CD4-positive, alpha-beta memory T cell (primary cell): ENCODE results near the gene SLC39A11. TPM values are rescaled to one million over a fixed set of nuclear protein-coding genes. Genes with fewer than 3 reads are reported as not detected.
A peak's percentile ranks its signal among the peaks of the same experiment; 100 is the strongest.

Experiments used
- CTCF ChIA-PET: fragments of 350-600 bp; sonication (Branson Sonifier 250); formaldehyde crosslinking; loops from one replicate; lab custom pipeline; 2021; ENCODE audit warnings: inconsistent platforms; ENCODE audit not compliant: partially characterized antibody; lab: Charles Lee
- POLR2A ChIA-PET: fragments of 350-600 bp; sonication (Branson Sonifier 250); formaldehyde crosslinking; loops from one replicate; lab custom pipeline; 2021; ENCODE audit not compliant: partially characterized antibody; lab: Charles Lee
- DNase-seq, 5 donors: peaks; one replicate each; pipeline versions ENCODE4 v3.0.0 to v3.0.0-alpha.2; 2020 to 2022; ENCODE audit warnings: mixed read lengths in 1 of 5
- H3K27ac ChIP-seq: one replicate; pipeline ENCODE4 v1.7.0; 2013; ENCODE audit warnings: low read depth, low read length
- H3K27me3 ChIP-seq: 2 replicates; pipeline ENCODE4 v1.7.0; 2013; ENCODE audit warnings: mild to moderate bottlenecking, low read length, moderate library complexity; ENCODE audit not compliant: insufficient read depth
- H3K36me3 ChIP-seq: 2 replicates; pipeline ENCODE4 v1.7.0; 2013; ENCODE audit warnings: mild to moderate bottlenecking, low read length, moderate library complexity; ENCODE audit not compliant: insufficient read depth
- H3K4me1 ChIP-seq: 2 replicates; pipeline ENCODE4 v1.7.0; 2013; ENCODE audit warnings: mild to moderate bottlenecking, low read length, moderate library complexity; ENCODE audit not compliant: insufficient read depth
- H3K4me3 ChIP-seq, 2 donors: one replicate each; pipeline ENCODE4 v1.7.0; 2013; ENCODE audit warnings: low read length in 2 of 2, mild to moderate bottlenecking in 1 of 2
- H3K9me3 ChIP-seq, 2 donors: one replicate each; pipeline ENCODE4 v1.7.0; 2013; ENCODE audit warnings: low read length in 2 of 2, control low read depth in 1 of 2; ENCODE audit not compliant: control insufficient read depth in 1 of 2
- H3K27ac Mint-ChIP-seq, 7 donors: one replicate each; pipeline ENCODE4 v1.8.0; 2020 to 2021; ENCODE audit warnings: mixed read lengths in 7 of 7, mild to moderate bottlenecking in 6 of 7, inconsistent platforms in 3 of 7, moderate library complexity in 3 of 7
- H3K27me3 Mint-ChIP-seq, 2 donors: one replicate each; pipeline ENCODE4 v1.8.0; 2020 to 2021; ENCODE audit warnings: mixed read lengths in 2 of 2
- H3K36me3 Mint-ChIP-seq, 2 donors: one replicate each; pipeline ENCODE4 v1.8.0; 2020 to 2021; ENCODE audit warnings: mixed read lengths in 2 of 2, inconsistent platforms in 1 of 2, mild to moderate bottlenecking in 1 of 2
- H3K4me1 Mint-ChIP-seq, 4 donors: one replicate each; pipeline ENCODE4 v1.8.0; 2020 to 2021; ENCODE audit warnings: mixed read lengths in 4 of 4, mild to moderate bottlenecking in 1 of 4
- H3K4me3 Mint-ChIP-seq, 8 donors: one replicate each; pipeline ENCODE4 v1.8.0; 2020 to 2021; ENCODE audit warnings: mixed read lengths in 8 of 8, mild to moderate bottlenecking in 7 of 8, moderate library complexity in 6 of 8, inconsistent platforms in 3 of 8
- H3K9me3 Mint-ChIP-seq, 8 donors: one replicate each; pipeline ENCODE4 v1.8.0; 2020 to 2021; ENCODE audit warnings: mixed read lengths in 8 of 8, mild to moderate bottlenecking in 5 of 8, inconsistent platforms in 3 of 8, moderate library complexity in 1 of 8
- intact Hi-C: fragments of 100-400 bp; cut with micrococcal nuclease; formaldehyde crosslinking; loops from one replicate; pipeline ENCODE4 v1.15.1; 2023
- polyA plus RNA-seq, 2 donors: library from polyadenylated mRNA; unstranded; fragments of 300-500 nt; fragmentation: Illumina TruSeq; gene quantifications; one replicate each; pipeline ENCODE4 v1.2.3, GENCODE V29; 2021
- total RNA-seq, 2 experiments: library from RNA; stranded (reverse); gene quantifications; one replicate each; pipeline ENCODE4 v1.2.3, GENCODE V29; 2021

Gene SLC39A11
- total and polyA plus RNA-seq, 4 experiments from 2014 or later = 15.9 to 23.7 (median 20.4) TPM

- Mint-ChIP-seq H3K27ac (no peak overlapping the region), H3K9me3 (peaks cover 0 to 2% (median 0%) of the 10 kb centered on the region in 8 donors), H3K36me3 (no peaks in the 10 kb centered on the region), H3K27me3 (peaks cover 0 to 4% of the 10 kb centered on the region in 2 donors), H3K4me1 (no peaks in the 10 kb centered on the region), H3K4me3 (no peak overlapping the region)
- ChIA-PET CTCF (no interaction called here), POLR2A (no interaction called here)
- no peaks in the 10 kb centered on the region for H3K4me1 ChIP-seq
- H3K9me3 ChIP-seq = no peaks in the 10 kb centered on the region
- no peak for DNase-seq
- no peak overlapping the region for H3K4me3 ChIP-seq
- intact Hi-C loops = no loop called here
- H3K27me3 ChIP-seq = no peaks in the 10 kb centered on the region
- no peaks in the 10 kb centered on the region for H3K36me3 ChIP-seq
- no peak overlapping the region for H3K27ac ChIP-seq
These were observed 18.9 kb upstream of the SLC39A11 start for GRCh38 chr17:73111386-73111785.

DNA sequence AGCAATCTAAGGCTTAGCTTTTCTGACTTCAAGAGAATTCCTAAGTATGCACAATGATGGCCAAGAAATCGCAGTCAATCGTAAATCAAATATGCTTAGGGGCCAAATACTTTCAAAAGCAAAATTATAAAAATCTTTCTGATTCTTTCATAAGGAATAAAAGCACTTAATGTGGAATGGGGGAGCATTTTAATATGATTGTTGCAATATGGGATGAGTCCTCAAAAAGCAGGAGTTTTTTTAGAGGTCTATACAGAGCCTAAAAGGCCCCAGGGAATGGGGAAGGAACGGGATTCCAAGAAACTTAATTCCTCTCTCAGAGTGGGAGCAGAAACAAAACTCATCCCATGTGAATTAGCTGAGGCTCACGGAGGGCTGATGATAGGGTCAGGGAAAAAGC is 14.7 kb upstream of the SLC39A11 start:
- Mint-ChIP-seq H3K27ac (no peak overlapping the region), H3K27me3 (peaks cover 0 to 5% of the 10 kb centered on the region in 2 donors), H3K4me3 (no peak overlapping the region), H3K36me3 (no peaks in the 10 kb centered on the region), H3K9me3 (peaks cover 0 to 2% (median 0%) of the 10 kb centered on the region in 8 donors), H3K4me1 (no peaks in the 10 kb centered on the region)
- intact Hi-C loops = no loop called here
- Histone ChIP-seq H3K4me3 (no peak overlapping the region), H3K36me3 (no peaks in the 10 kb centered on the region), H3K4me1 (no peaks in the 10 kb centered on the region), H3K9me3 (no peaks in the 10 kb centered on the region), H3K27ac (no peak overlapping the region), H3K27me3 (no peaks in the 10 kb centered on the region)
- ChIA-PET CTCF (no interaction called here), POLR2A (no interaction called here)
- DNase-seq = no peak

GRCh38 chr17:73105431-73105830 is 12.9 kb upstream of the SLC39A11 start:
- H3K9me3 Mint-ChIP-seq = peaks cover 0 to 2% (median 0%) of the 10 kb centered on the region in 8 donors
- no peaks in the 10 kb centered on the region for H3K36me3 Mint-ChIP-seq
- Histone ChIP-seq H3K4me1 (no peaks in the 10 kb centered on the region), H3K9me3 (no peaks in the 10 kb centered on the region), H3K27ac (no peak overlapping the region), H3K36me3 (no peaks in the 10 kb centered on the region), H3K27me3 (no peaks in the 10 kb centered on the region), H3K4me3 (no peak overlapping the region)
- peaks cover 0 to 8% of the 10 kb centered on the region in 2 donors for H3K27me3 Mint-ChIP-seq
- no peak for DNase-seq
- H3K27ac Mint-ChIP-seq = no peak overlapping the region
- no peak overlapping the region for H3K4me3 Mint-ChIP-seq
- CTCF ChIA-PET = interaction anchor here (0.8 kb wide), 1 partner anchor 265 kb away, joined by 3 read pairs; no protein-coding TSS in a partner anchor
- POLR2A ChIA-PET = no interaction called here
- intact Hi-C loops = no loop called here
- H3K4me1 Mint-ChIP-seq = no peaks in the 10 kb centered on the region

GRCh38 chr17:73104450-73104849 is 12.0 kb upstream of the SLC39A11 start:
- Histone ChIP-seq H3K4me1 (no peaks in the 10 kb centered on the region), H3K4me3 (no peak overlapping the region), H3K27ac (no peak overlapping the region), H3K36me3 (no peaks in the 10 kb centered on the region), H3K27me3 (no peaks in the 10 kb centered on the region), H3K9me3 (no peaks in the 10 kb centered on the region)
- Mint-ChIP-seq H3K4me1 (no peaks in the 10 kb centered on the region), H3K27ac (no peak overlapping the region), H3K27me3 (peaks cover 0 to 12% of the 10 kb centered on the region in 2 donors), H3K4me3 (no peak overlapping the region), H3K36me3 (no peaks in the 10 kb centered on the region), H3K9me3 (peaks cover 0 to 2% (median 0%) of the 10 kb centered on the region in 8 donors)
- DNase-seq = no peak
- ChIA-PET CTCF (no interaction called here), POLR2A (no interaction called here)
- intact Hi-C loops = no loop called here

DNA sequence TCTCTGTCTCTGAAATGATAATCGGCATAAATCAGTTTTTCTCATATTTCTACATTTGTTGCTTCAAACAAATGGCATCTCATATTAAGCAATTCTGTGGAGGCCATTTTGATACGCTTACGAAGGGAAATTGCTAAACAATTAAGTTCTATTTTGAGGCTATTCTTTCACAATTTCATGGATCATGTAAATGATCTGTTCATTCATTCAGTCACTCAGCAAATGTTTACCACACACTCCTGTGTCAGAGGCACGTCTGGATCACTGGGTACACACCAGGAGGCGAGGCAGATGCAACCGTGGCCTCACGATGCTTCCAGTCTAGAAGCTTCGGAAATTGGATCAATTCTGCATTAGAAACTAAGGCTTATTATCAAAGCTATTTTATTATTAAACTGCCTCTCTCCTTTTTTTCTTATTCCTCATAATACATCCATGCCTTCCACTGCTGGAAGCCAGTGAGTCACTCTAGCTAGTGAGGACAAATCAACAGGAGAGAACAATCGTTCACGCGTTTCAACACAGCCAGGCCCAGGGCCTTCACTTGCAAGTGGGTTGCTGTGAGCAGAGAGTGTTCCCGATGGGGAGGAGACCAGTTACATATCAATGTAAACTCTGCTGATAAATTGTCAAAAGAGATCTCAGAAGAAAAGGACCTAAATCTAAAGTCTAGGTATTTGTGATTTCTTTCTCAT is 11.3 kb upstream of the SLC39A11 start:
- Mint-ChIP-seq H3K4me1 (no peaks in the 10 kb centered on the region), H3K9me3 (peaks cover 0 to 2% (median 0%) of the 10 kb centered on the region in 8 donors), H3K36me3 (no peaks in the 10 kb centered on the region), H3K27me3 (peaks cover 4 to 12% of the 10 kb centered on the region in 2 donors), H3K27ac (no peak overlapping the region), H3K4me3 (no peak overlapping the region)
- H3K4me1 ChIP-seq = no peaks in the 10 kb centered on the region
- H3K36me3 ChIP-seq = no peaks in the 10 kb centered on the region
- DNase-seq = no peak
- H3K27me3 ChIP-seq = no peaks in the 10 kb centered on the region
- intact Hi-C loops = no loop called here
- H3K27ac ChIP-seq = no peak overlapping the region
- ChIA-PET POLR2A (no interaction called here), CTCF (no interaction called here)
- H3K9me3 ChIP-seq = no peaks in the 10 kb centered on the region
- H3K4me3 ChIP-seq = no peak overlapping the region

DNA sequence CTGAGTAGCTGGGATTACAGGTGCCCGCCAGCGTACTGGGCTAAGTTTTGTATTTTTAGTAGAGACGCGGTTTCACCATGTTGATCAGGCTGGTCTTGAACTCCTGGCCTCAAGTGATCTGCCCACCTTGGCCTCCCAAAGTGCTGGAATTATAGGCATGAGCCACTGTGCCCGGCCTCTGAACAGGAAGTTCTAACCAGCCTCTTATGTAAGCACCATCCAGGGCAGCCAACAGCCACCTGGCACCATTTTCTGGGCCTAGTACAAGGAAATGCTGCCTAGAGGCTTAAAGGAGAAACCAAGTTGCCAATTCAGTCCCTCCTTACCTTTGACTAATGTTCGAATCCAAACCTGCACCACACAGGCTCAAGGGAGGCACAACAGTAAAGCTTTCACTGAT is 8.5 kb upstream of the SLC39A11 start:
- no peaks in the 10 kb centered on the region for H3K4me1 Mint-ChIP-seq
- H3K4me3 Mint-ChIP-seq = no peak overlapping the region
- H3K36me3 Mint-ChIP-seq = no peaks in the 10 kb centered on the region
- H3K9me3 ChIP-seq = no peaks in the 10 kb centered on the region
- H3K4me3 ChIP-seq = no peak overlapping the region
- no peak for DNase-seq
- POLR2A ChIA-PET = no interaction called here
- no peaks in the 10 kb centered on the region for H3K36me3 ChIP-seq
- peak overlapping the region in 1 of 7 donors; percentile 37 for H3K27ac Mint-ChIP-seq
- peaks cover 0 to 2% (median 0%) of the 10 kb centered on the region in 8 donors for H3K9me3 Mint-ChIP-seq
- H3K4me1 ChIP-seq = no peaks in the 10 kb centered on the region
- peaks cover 8 to 10% of the 10 kb centered on the region in 2 donors for H3K27me3 Mint-ChIP-seq
- no peaks in the 10 kb centered on the region for H3K27me3 ChIP-seq
- CTCF ChIA-PET = no interaction called here
- H3K27ac ChIP-seq = no peak overlapping the region
- intact Hi-C loops = no loop called here

DNA sequence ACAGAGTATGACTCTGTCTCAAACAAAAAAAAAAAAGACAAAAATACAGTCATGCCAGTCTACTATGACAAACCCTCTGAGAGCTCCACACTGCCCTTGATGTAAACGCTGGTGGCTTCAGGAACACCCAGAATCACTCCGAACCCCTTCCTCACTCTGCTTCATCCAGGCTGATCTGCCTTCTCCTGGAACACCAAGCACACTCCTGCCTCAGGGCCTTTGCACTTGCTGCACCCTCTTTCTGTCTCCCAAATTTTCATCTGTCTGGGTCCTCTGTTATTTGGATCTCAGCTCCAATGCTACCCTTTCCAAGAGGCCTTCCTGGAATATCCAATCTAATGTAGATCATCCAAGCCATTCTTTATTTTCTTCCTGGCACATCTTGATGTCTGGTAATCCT is 7.9 kb upstream of the SLC39A11 start:
- ChIA-PET POLR2A (no interaction called here), CTCF (no interaction called here)
- Histone ChIP-seq H3K4me3 (no peak overlapping the region), H3K4me1 (no peaks in the 10 kb centered on the region), H3K27ac (no peak overlapping the region), H3K36me3 (no peaks in the 10 kb centered on the region), H3K27me3 (no peaks in the 10 kb centered on the region), H3K9me3 (no peaks in the 10 kb centered on the region)
- H3K36me3 Mint-ChIP-seq = no peaks in the 10 kb centered on the region
- H3K4me1 Mint-ChIP-seq = peaks cover 0 to 1% (median 0%) of the 10 kb centered on the region in 4 donors
- peaks cover 0 to 2% (median 0%) of the 10 kb centered on the region in 8 donors for H3K9me3 Mint-ChIP-seq
- intact Hi-C loops = no loop called here
- H3K27ac Mint-ChIP-seq = no peak overlapping the region
- DNase-seq = no peak
- peaks cover 8 to 10% of the 10 kb centered on the region in 2 donors for H3K27me3 Mint-ChIP-seq
- no peak overlapping the region for H3K4me3 Mint-ChIP-seq
